Transverse colon (tissue), 3 donors: ENCODE data around the gene KIAA1217.

ENCODE experiments used
- CTCF ChIP-seq, 5 experiments: fragments of 200-600 bp in 3 of 5; fragments of 450-650 bp in 2 of 5; sonication (generic) in 3 of 5; IDR thresholded peaks; 1 replicate in 2 of 5; 2 replicates in 3 of 5; pipeline ENCODE4 v1.5.1; 2016 to 2017; ENCODE audit warnings: antibody characterized with exemption in 5 of 5, inconsistent platforms in 3 of 5, mild to moderate bottlenecking in 2 of 5, moderate library complexity in 1 of 5
- EP300 ChIP-seq: sonication (generic); formaldehyde crosslinking; IDR thresholded peaks from one replicate; pipeline ENCODE4 v1.6.1; 2017; ENCODE audit warnings: antibody characterized with exemption, low read depth

- no peak for TF ChIP-seq CTCF (IDR thresholded peaks at IDR 0.05)
- TF ChIP-seq EP300, result no peak
Observed at GRCh38 chr10:24541239-24541753, 332.4 kb downstream of the KIAA1217 start.
